ENCODE data around the gene CIRBP.

GRCh38 chr19:1264801-1265614 is 4.1 kb upstream of the CIRBP start:
- TF ChIP-seq, protein P1, sequence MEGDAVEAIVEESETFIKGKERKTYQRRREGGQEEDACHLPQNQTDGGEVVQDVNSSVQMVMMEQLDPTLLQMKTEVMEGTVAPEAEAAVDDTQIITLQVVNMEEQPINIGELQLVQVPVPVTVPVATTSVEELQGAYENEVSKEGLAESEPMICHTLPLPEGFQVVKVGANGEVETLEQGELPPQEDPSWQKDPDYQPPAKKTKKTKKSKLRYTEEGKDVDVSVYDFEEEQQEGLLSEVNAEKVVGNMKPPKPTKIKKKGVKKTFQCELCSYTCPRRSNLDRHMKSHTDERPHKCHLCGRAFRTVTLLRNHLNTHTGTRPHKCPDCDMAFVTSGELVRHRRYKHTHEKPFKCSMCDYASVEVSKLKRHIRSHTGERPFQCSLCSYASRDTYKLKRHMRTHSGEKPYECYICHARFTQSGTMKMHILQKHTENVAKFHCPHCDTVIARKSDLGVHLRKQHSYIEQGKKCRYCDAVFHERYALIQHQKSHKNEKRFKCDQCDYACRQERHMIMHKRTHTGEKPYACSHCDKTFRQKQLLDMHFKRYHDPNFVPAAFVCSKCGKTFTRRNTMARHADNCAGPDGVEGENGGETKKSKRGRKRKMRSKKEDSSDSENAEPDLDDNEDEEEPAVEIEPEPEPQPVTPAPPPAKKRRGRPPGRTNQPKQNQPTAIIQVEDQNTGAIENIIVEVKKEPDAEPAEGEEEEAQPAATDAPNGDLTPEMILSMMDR (conservative IDR thresholded peaks at IDR 0.05; ENCODE audit: low read depth, low read length) = no peak
- no peak for TF ChIP-seq EZH2 (IDR thresholded peaks at IDR 0.05; ENCODE audit: borderline replicate concordance, low read depth, low read length, poor library complexity, severe bottlenecking)

Data from A673 (cell line).